HG03108 (cell line): Measurements from ENCODE around the gene EPN1.
"Not testable (repeated sequence)": the region's sequence is repeated elsewhere in the genome, so short reads cannot be mapped to it uniquely, and the experiment has no call there.

ENCODE experiments used
- ATAC-seq: cut with Tn5 transposase; IDR thresholded peaks from one replicate; pipeline ENCODE4 v1.9.1; 2021; ENCODE audit warnings: moderate library complexity; ENCODE audit not compliant: unreplicated experiment

Gene EPN1

DNA sequence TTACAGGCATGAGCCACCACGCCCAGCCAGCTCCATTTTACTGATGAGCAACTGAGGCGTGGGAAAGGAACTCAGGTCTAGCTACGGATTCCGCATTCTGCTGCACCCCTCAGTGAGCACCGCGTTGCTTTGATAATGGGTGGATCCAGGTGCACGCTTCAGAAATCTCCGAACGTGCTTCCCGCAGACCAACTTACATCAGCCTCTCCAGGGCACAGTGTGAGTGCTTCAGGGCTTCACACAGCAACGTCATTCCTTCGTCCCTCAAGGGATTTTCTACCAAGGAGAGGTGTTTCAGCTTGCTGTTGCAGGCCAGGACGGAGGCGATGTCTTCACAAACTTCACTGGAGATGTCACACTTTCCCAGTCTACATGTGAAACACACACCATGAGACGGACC, 41.5 kb downstream of the EPN1 start:
- no peak for ATAC-seq

DNA sequence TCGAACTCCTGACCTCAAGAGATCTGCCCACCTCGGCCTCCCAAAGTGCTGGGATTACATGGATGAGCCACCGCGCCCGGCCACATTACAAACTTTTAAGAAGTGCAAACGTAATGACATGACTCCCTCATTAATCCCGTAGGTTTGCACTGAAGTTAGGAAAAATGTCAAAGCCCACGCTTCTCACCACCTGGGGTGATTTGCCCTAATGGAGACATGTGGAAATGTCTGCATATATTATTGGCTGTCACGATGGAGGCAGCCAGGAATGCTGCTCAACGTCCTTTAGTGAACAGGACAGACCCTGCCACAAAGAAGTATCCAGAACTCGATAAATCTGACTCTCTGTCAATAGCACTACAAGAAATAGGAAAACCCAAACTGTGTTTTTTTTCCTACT, 42.2 kb downstream of the EPN1 start:
- ATAC-seq, result no peak

DNA sequence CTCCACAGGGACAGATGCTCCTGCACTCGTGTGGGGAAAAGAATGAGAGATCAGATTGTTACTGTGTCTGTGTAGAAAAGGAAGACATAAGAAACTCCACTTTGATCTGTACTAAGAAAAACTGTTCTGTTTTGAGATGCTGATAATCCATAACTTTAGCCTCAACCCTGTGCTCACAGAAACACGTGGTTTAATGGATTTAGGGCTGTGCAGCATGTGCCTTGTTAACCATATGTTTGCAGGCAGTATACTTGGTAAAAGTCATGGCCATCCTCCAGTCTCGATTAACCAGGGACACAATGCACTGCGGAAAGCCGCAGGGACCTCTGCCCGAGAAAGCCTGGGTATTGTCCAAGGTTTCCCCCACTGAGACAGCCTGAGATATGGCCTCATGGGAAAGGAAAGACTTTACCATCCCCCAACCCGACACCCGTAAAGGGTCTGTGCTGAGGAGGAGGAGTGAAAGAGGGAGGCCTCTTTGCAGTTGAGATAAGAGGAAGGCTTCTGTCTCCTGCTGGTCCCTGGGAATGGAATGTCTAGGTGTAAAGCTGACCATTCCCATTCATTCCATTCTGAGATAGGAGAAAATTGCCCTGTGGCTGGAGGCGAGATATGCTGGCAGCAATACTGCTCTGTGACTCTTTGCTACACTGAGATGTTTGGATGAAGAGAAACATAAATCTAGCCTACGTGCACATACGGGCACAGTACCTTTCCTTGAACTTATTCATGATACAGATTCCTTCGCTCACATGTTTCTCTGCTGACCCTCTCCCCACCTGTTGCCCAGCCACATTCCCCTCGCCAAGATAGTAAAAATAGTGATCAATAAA, 43.1 kb downstream of the EPN1 start:
- not testable (repeated sequence) for ATAC-seq

GRCh38 chr19:55720214-55720746, 45.3 kb downstream of the EPN1 start:
- ATAC-seq, result no peak

- ATAC-seq, result no peak
Observed at GRCh38 chr19:55720801-55721200, 45.8 kb downstream of the EPN1 start.

GRCh38 chr19:55723491-55723890, 48.5 kb downstream of the EPN1 start:
- no peak for ATAC-seq

DNA sequence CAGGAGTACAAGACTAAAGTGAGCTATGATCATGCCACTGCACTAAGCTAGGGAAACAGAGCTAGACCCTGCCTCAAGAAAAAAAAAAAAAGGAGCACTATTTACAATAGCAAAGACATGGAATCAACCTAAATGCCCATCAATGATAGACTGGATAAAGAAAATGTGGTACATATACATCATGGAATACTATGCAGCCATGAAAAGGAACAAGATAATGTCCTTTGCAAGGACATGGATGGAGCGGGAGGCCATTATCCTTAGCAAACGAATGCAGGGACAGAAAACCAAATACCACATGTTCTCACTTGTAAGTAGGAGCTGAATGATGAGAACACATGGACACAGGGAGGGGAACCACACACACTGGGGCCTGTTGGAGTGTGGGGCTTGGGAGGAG, 55.4 kb downstream of the EPN1 start:
- ATAC-seq, result not testable (repeated sequence)

- no peak for ATAC-seq
Observed at GRCh38 chr19:55738302-55738701, 63.3 kb downstream of the EPN1 start, which contains the start of gene NLRP9. Gene NLRP9, minus strand, starts transcription at chr19:55738402. Its CDS starts 28 bp downstream, at chr19:55738374.

DNA sequence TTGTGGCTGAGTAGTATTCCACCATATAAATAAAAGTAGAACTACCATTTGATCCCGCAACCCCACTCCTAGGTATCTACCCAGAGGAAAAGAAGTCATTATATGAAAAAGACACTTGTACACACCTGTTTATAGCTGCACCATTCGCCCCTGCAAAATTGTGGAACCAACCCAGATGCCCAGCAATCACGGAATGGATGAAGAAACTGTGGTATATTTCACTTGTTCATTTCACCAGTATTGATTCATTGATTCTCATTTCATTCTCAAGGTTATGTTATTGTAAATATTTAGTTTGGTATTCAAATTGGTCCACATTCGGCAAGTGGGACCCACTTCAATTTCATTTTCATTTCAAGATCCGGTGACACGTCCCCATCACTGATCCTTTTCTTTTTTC, 75.7 kb downstream of the EPN1 start:
- no peak for ATAC-seq

- no peak for ATAC-seq
Observed at GRCh38 chr19:55753401-55753800, 78.4 kb downstream of the EPN1 start.

- ATAC-seq, result not testable (repeated sequence)
Observed at GRCh38 chr19:55756808-55757207, 81.8 kb downstream of the EPN1 start.

GRCh38 chr19:55758797-55759196, 83.8 kb downstream of the EPN1 start, which contains the start of gene RFPL4A:
Gene RFPL4A, plus strand, starts transcription at chr19:55759097. Its CDS starts 2,704 bp downstream, at chr19:55761801.
- ATAC-seq, result not testable (repeated sequence)
